Neural progenitor cell (in vitro differentiated cells): Measurements from ENCODE around the gene TSACC.

Experiments
- EZH2 ChIP-seq: fragments of 200-600 bp; sonication (generic); IDR thresholded peaks from 2 replicates; pipeline ENCODE4 v1.6.1; 2017; ENCODE audit warnings: antibody characterized with exemption, mild to moderate bottlenecking, moderate library complexity
- EZH2phosphoT487 ChIP-seq: fragments of 200-600 bp; sonication (generic); IDR thresholded peaks from 2 replicates; pipeline ENCODE4 v1.6.1; 2017; ENCODE audit warnings: antibody characterized with exemption
- TF ChIP-seq, protein P1 (sequence below): fragments of 200-600 bp; sonication (generic); IDR thresholded peaks from 2 replicates; pipeline ENCODE4 v1.5.1; 2017; ENCODE audit warnings: antibody characterized with exemption, mild to moderate bottlenecking

- TF ChIP-seq, protein P1, sequence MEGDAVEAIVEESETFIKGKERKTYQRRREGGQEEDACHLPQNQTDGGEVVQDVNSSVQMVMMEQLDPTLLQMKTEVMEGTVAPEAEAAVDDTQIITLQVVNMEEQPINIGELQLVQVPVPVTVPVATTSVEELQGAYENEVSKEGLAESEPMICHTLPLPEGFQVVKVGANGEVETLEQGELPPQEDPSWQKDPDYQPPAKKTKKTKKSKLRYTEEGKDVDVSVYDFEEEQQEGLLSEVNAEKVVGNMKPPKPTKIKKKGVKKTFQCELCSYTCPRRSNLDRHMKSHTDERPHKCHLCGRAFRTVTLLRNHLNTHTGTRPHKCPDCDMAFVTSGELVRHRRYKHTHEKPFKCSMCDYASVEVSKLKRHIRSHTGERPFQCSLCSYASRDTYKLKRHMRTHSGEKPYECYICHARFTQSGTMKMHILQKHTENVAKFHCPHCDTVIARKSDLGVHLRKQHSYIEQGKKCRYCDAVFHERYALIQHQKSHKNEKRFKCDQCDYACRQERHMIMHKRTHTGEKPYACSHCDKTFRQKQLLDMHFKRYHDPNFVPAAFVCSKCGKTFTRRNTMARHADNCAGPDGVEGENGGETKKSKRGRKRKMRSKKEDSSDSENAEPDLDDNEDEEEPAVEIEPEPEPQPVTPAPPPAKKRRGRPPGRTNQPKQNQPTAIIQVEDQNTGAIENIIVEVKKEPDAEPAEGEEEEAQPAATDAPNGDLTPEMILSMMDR = peak; percentile 43
- TF ChIP-seq EZH2 = no peak
- no peak for TF ChIP-seq EZH2phosphoT487
Measured at GRCh38 chr1:156336242-156336641, 2.1 kb upstream of the TSACC start.
